Muscle of arm (tissue), 12 donors: Measurements from ENCODE around the gene PDE3B. TPM values are rescaled to one million over a fixed set of nuclear protein-coding genes. Genes with fewer than 3 reads are reported as not detected.
"Not testable (repeated sequence)": the region's sequence is repeated elsewhere in the genome, so short reads cannot be mapped to it uniquely, and the experiment has no call there.

Experiments
- DNase-seq: peaks from one replicate; pipeline ENCODE4 v3.0.0-alpha.2; 2013
- polyA plus RNA-seq, 12 donors: library from polyadenylated mRNA; unstranded; fragments of 120-200 nt; gene quantifications; one replicate each; pipeline ENCODE4 v1.2.1, GENCODE V29; 2013; ENCODE audit not compliant: insufficient read length in 12 of 12

Gene PDE3B
- polyA plus RNA-seq, 12 donors, result 1.3 to 5.6 (median 2.1) TPM; not detected in 1

GRCh38 chr11:14742849-14743559 is 99.4 kb downstream of the PDE3B start:
- no peak for DNase-seq

- DNase-seq, result not testable (repeated sequence)
These were observed 100.1 kb downstream of the PDE3B start for GRCh38 chr11:14743667-14744066.

DNA sequence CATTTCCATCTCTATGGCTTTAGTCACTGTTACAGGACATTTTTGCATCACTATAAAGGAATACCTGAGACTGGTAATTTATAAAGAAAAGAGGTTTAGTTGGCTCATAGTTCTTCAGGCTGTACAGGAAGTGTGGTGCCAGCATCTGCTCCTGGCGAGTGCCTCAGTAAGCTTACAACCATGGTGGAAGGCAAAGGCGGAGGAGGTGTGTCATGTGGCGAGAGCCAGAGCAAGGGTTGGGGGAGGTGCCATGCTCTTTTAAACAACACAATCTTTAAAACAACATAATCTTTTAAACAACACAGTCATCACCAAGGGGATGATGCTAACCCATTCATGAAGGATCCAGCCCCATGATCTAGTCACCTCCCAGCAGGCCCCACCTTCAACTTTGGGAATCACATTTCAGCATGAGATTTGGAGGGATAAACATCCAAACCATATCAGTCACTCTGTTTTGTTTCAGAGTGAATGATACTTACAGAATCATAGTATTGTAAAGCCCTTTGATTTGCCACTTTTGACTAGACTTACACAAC is 103.3 kb downstream of the PDE3B start:
- no peak for DNase-seq

DNA sequence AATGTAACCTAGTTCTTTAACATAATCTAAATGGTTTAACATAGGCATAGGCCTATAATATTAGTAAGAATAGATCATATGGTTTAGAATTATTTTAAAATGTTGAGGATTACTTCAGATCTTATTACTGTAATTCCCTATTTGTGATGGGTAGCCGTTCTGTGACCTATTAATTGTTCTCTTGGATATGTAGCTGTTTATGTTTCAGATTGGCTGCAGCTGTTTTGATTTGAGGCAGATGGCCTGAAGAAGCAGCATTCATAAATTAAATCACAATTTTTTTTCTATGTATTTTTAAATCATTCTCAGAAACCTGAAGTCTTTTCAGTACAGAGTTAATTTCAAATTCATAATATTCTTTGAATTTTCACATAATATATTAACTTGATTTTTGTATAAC is 104.5 kb downstream of the PDE3B start:
- DNase-seq, result no peak

- DNase-seq, result no peak
These were observed 107.3 kb downstream of the PDE3B start for GRCh38 chr11:14750911-14751310.

DNA sequence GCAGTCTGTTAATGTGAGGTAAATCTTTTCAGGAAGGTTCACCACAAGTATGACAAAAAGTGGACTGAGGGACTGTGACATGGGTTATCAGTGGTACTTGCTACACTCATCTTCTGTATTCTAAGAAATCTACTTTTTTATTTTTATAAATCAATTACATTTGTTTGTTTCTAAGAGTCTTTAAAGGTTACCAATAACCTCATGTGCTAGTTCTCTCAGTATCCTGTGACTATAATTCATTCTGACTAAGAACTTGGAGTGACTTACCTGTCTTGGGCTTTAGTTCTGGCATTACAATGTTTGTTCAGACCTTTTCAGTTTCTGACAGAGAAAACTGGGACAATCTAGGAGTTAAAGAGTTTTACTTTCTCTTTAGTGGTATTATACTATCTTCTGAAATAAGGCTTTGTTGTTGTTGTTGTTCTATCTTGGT is 108.4 kb downstream of the PDE3B start:
- no peak for DNase-seq

DNA sequence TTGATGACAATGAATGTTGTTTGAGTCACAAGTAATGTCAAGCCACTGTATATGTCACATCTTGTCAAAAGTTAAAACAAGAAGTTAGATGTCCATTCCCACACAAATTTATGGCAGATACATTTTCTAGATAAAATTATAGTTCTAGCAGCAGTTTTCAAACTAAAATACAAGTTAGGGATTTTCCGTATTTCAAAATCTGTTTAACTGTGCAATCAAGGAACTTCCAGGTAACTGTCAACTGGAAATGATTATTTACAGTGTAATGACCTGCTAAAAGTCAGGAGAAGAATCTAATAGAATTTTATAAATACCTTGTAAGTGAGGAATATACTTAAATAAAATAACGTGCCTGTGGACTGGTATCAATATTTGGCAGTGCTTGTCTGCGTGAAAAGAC is 111.5 kb downstream of the PDE3B start:
- no peak for DNase-seq

DNA sequence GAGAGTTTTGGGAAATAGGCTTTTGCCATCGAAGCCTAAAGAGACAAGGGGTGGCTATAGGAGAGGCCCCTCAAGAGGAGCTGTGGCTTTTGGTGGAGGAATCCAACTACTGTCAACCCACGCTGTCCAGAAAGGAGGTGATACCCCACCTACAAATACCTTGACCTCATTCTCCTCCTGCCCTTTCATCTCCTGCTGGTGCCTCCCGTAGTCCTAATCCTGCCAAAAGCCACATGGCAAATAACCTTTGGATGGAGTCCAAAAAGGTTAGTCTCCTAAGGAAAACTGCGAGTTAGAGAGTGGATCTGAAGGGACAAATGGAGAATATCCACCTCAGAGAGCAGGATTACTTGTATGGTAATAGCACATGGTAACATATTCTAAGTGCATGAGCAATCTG is 112.7 kb downstream of the PDE3B start:
- no peak for DNase-seq

GRCh38 chr11:14759300-14760012 is 115.9 kb downstream of the PDE3B start:
- not testable (repeated sequence) for DNase-seq

DNA sequence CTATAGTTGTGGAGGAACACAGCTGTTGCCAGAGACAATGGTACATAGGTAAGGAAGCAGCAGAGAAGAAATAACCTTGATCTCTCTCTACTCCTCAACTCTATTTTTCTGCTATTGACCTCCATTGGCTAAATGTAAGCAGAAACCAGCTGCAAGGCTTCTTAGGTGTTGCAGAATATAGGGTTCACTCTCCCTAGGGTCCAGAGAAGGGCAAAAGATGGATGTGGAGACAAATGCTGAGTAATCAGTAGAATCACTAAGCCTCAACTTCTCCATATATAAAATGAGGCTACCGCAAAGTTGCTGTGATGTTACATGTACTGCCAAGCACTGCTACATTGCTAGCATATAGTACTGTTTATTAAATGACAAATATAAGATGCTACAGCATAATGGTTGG is 120.6 kb downstream of the PDE3B start:
- no peak for DNase-seq

- DNase-seq, result no peak
These were observed 121.2 kb downstream of the PDE3B start for GRCh38 chr11:14764579-14765527.

DNA sequence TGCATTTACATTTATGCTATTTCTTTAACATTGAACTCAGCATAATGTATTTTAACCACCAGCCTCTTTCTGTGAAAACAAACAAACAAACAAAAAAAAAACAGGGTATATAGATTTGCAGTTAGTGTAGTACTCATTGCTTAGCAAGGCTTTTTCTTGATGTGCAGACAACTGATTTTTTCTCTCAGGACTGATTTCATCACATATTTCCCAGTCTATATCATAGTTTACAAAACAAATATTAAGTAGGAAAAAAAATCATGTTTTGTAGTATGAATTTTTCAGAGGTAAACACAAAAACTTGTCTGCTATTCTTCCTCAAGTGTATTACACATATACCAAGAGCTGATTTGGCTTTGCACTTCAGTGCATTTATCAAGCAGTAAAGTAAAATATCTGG is 123.0 kb downstream of the PDE3B start:
- DNase-seq, result no peak

- DNase-seq, result no peak
These were observed 125.1 kb downstream of the PDE3B start for GRCh38 chr11:14768526-14769188.

DNA sequence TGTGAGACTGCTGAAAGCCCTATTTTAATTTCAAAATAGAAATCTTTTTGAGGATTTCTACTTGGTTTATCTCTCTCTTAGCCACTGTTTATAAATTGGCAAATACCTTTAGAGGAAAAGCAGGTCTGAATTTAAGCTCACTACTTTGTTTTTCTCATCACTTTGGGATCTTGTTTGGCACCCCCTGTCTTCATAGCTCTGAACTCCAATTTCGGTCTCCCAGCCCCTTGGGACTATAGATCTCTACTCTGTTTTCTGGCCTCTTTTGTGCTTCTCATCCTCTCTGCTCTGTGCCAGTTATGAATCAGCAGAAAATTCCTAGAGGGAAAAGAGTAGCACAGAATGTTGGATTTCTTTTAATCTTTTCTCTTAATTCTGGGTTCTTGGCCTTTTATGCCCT is 130.2 kb downstream of the PDE3B start:
- no peak for DNase-seq

DNA sequence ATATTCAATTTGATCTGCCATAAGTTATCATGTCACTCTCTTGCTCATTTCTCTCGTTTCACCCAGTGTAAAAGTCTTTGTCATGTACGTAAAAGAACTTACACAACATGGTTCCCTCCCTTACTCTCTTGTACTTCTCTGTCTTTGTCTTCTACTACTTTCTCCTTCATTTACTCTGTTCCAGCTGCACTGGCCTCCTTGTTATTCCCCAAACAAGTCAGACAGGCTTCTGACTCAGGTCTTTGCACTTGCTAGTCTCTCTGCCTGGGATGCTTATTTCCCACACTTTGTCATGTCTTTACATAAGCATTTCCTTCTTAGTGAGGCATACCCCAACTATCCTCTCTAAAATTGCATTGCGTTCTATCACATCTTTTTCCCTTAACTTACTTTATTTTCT is 131.1 kb downstream of the PDE3B start:
- DNase-seq, result no peak

GRCh38 chr11:14775897-14776296 is 132.3 kb downstream of the PDE3B start:
- DNase-seq, result no peak

- DNase-seq, result not testable (repeated sequence)
These were observed 134.9 kb downstream of the PDE3B start for GRCh38 chr11:14778460-14778859.

GRCh38 chr11:14783788-14784187 is 140.2 kb downstream of the PDE3B start:
- DNase-seq, result no peak

- DNase-seq, result no peak
These were observed 140.6 kb downstream of the PDE3B start for GRCh38 chr11:14784230-14784629.

DNA sequence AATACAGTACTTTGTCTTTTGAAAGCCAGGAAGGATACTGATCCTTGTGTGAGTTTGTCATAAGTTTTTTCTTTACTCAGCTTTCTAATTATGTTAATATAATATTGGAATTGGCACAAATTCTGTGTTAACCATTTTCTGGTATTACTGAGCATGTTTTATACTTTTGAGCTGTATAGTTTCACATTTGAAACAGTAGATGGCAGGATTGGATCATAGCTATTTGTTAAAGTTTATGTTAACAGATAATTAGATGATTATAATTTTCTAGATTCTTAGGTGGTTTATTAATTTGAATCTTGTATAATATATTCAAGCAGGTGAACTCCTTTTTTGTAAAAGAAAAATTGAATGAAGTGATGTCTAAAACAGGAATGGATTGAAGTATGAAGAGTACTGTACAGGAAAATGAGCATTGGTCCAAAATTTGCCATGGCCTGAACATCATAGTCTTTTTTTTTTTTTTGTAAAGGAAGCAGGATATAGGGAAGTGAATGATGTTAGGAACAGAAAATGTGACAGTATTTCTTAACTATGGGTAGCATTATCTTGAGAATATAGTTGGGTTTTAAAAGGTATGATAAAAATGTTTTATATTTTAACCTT is 146.4 kb downstream of the PDE3B start:
- DNase-seq, result no peak

- no peak for DNase-seq
These were observed 149.9 kb downstream of the PDE3B start for GRCh38 chr11:14793546-14793945.
